Gastroesophageal sphincter (tissue), 4 donors: ENCODE measurements around the gene APOBEC3A. TPM values are rescaled to one million over a fixed set of nuclear protein-coding genes. Genes with fewer than 3 reads are reported as not detected.
"Not testable (repeated sequence)": the region's sequence is repeated elsewhere in the genome, so short reads cannot be mapped to it uniquely, and the experiment has no call there.

Experiments
- ATAC-seq: fragments of 150-250 bp; one replicate; pipeline ENCODE4 v1.9.1; 2016; ENCODE audit warnings: mild to moderate bottlenecking, moderate library complexity
- H3K27ac ChIP-seq, 4 donors: fragments of 200-600 bp; sonication (generic) in 3 of 4; 1 replicate in 3 of 4; 2 replicates in 1 of 4; pipeline ENCODE4 v1.5.1; 2016 to 2019
- H3K27me3 ChIP-seq: fragments of 200-600 bp; sonication (generic); one replicate; pipeline ENCODE4 v1.5.1; 2019
- H3K36me3 ChIP-seq, 2 donors: fragments of 200-600 bp; sonication (generic); one replicate each; pipeline ENCODE4 v1.5.1; 2019; ENCODE audit warnings: control low read depth in 1 of 2
- H3K4me1 ChIP-seq, 3 donors: fragments of 200-600 bp; sonication (generic); 1 replicate in 2 of 3; 2 replicates in 1 of 3; pipeline ENCODE4 v1.5.1; 2016 to 2019; ENCODE audit warnings: control low read depth in 2 of 3
- H3K4me3 ChIP-seq, 2 donors: fragments of 200-600 bp; sonication (generic); one replicate each; pipeline ENCODE4 v1.5.1; 2019; ENCODE audit warnings: mild to moderate bottlenecking in 1 of 2, moderate library complexity in 1 of 2
- H3K9me3 ChIP-seq, 3 donors: fragments of 200-600 bp; sonication (generic); one replicate each; pipeline ENCODE4 v1.5.1; 2017 to 2019; ENCODE audit warnings: control low read depth in 2 of 3
- EP300 ChIP-seq: sonication (generic); formaldehyde crosslinking; IDR thresholded peaks from one replicate; pipeline ENCODE4 v1.6.1; 2017; ENCODE audit warnings: antibody characterized with exemption, mild to moderate bottlenecking
- POLR2AphosphoS5 ChIP-seq: sonication (generic); formaldehyde crosslinking; IDR thresholded peaks from one replicate; pipeline ENCODE4 v1.6.1; 2017; ENCODE audit warnings: antibody characterized with exemption
- WGBS, 2 donors: methylation state at CpG; one replicate each; pipeline ENCODE4 v1.1.5; 2018; ENCODE audit warnings: low coverage in 1 of 2; 5-methylcytosine and 5-hydroxymethylcytosine counted together
- total RNA-seq, 4 donors: library from RNA; depleted of rRNA; stranded (reverse); fragments of >200 nt; gene quantifications; one replicate each; pipeline ENCODE4 v1.1.0, GENCODE V29; 2016

The APOBEC3A gene
- total RNA-seq, 4 donors from 2014 or later: 0.35 to 4.4 TPM; not detected in 2

DNA sequence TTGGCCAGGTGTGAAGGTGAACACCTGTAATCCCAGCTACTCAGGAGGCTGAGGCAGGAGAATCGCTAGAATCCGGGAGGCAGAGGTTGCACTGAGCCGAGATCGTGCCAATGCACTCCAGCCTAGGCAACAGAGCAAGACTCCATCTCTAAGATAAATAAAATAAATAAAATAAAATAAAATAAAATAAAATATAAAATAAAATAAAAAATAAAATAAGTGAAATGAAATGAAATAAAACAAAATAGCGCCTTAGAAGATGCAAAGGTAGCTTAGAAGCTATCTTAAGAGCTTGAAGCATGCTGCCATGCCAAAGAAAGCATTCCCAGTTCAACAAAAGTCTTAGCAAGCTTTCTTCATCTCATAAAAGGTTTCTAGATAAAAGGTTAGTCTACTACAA, 49.8 kb downstream of the APOBEC3A start:
- Histone ChIP-seq H3K27me3 (no peaks in the 10 kb centered on the region), H3K9me3 (no peaks in the 10 kb centered on the region), H3K36me3 (no peaks in the 10 kb centered on the region), H3K4me1 (peaks cover 0 to 11% (median 0%) of the 10 kb centered on the region in 3 donors), H3K4me3 (no peak overlapping the region), H3K27ac (no peak overlapping the region)
- ATAC-seq: no peak
- TF ChIP-seq POLR2AphosphoS5: no peak
- 89 to 90% methylated on average over 5 of the region's 5 CpGs for WGBS, 2 donors

DNA sequence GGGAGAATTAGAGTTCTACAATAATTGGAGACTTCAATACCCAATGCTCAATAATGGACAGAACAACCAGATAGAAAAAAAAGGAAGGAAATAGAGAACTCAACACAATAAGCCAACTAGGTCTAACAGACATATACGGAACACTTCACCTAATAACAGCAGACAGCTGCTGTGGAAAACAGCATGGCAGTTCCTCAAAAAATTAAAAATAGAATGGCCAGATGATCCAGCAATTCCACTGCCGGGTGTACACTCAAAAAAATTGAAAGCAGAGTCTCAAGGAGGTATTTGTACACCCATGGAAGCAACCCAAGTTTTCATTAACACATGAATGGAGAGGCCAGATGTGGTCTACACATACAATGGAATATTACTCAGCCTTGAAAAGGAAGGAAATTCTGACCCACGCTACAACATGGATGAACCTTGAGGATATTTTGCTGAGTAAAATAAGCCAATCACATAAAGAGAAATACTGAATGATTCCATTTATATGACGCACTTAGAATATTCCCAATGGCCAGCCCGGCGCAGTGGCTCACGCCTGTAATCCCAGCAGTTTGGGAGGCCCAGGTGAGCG, 51.0 kb downstream of the APOBEC3A start:
- H3K4me1 ChIP-seq, H3K36me3 ChIP-seq, H3K27ac ChIP-seq, H3K9me3 ChIP-seq, H3K27me3 ChIP-seq, H3K4me3 ChIP-seq, ATAC-seq: not testable (repeated sequence)
- WGBS, 2 donors: 70 to 74% methylated on average over 8 of the region's 8 CpGs

DNA sequence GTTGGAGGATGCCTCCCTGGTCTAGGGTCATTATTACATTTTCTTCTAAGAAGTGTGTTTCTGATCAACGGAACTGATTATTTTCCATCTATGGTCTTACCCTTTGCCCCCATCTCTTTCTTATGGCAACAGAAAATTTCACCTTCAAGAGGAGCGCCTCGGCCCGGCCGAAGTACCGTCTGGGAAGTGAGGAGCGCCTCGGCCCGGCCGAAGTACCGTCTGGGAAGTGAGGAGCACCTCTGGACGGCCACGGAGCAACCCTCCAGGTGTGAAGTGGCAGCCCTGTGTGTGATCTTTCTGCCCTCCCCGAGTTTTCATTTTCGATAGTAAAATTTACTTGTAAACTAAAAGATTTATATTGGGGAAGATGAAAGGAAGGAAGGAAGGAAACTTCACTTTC, 53.5 kb downstream of the APOBEC3A start:
- peaks cover 0 to 21% (median 9%) of the 10 kb centered on the region in 3 donors for H3K4me1 ChIP-seq
- H3K4me3 ChIP-seq: no peak overlapping the region
- H3K36me3 ChIP-seq: no peaks in the 10 kb centered on the region
- no peak for ATAC-seq
- 82% methylated on average over 2 of the region's 15 CpGs; no CpG with 5 or more reads in 1 of the 2 donors for WGBS, 2 donors
- no peak overlapping the region for H3K27ac ChIP-seq
- TF ChIP-seq EP300: no peak
- no peaks in the 10 kb centered on the region for H3K9me3 ChIP-seq
- H3K27me3 ChIP-seq: no peaks in the 10 kb centered on the region

Other genes with a start within 250 kb of the APOBEC3A start
- 100 to 1,000 TPM; 339 to 594 (median 409) TPM for gene SUN2, start 201.6 kb upstream of the APOBEC3A start, total RNA-seq
- 10 to 100 TPM in 3 of 4 donors, 1 to 10 TPM in 1; 10.0 to 16.1 (median 14.6) TPM for gene DNAL4, start 163.5 kb upstream of the APOBEC3A start, total RNA-seq
- gene NPTXR, start 113.6 kb upstream of the APOBEC3A start, total RNA-seq: 10 to 100 TPM in 3 of 4 donors, 1 to 10 TPM in 1; 7.9 to 21.7 (median 12.5) TPM
- gene CBX6, start 85.4 kb upstream of the APOBEC3A start, total RNA-seq: 100 to 1,000 TPM in 2 of 4 donors, 10 to 100 TPM in 2; 77.3 to 187 (median 105) TPM
- not detected for gene APOBEC3B, start 24.7 kb downstream of the APOBEC3A start, total RNA-seq
- gene APOBEC3C, start 56.6 kb downstream of the APOBEC3A start, total RNA-seq: 10 to 100 TPM in 3 of 4 donors, 1 to 10 TPM in 1; 7.9 to 14.0 (median 11.8) TPM
- 1 to 10 TPM in 3 of 4 donors, not detected in 1; 1.1 to 5.3 (median 1.2) TPM for gene APOBEC3D, start 63.5 kb downstream of the APOBEC3A start, total RNA-seq
- gene APOBEC3F, start 83.3 kb downstream of the APOBEC3A start, total RNA-seq: 1 to 10 TPM in 2 of 4 donors, under 1 TPM in 2; 0.57 to 4.0 (median 1.9) TPM
- gene APOBEC3G, start 119.7 kb downstream of the APOBEC3A start, total RNA-seq: 1 to 10 TPM; 3.2 to 8.3 (median 7.3) TPM
- not detected for gene APOBEC3H, start 139.6 kb downstream of the APOBEC3A start, total RNA-seq
- 100 to 1,000 TPM; 102 to 223 (median 171) TPM for gene CBX7, start 195.1 kb downstream of the APOBEC3A start, total RNA-seq